Thyroid gland (tissue), 4 donors: ENCODE data around the gene MANSC1. TPM values are rescaled to one million over a fixed set of nuclear protein-coding genes. Genes with fewer than 3 reads are reported as not detected.
A peak's percentile ranks its signal among the peaks of the same experiment; 100 is the strongest.

Experiments used
- DNase-seq, 2 donors: peaks; one replicate each; pipeline ENCODE4 v3.0.0-alpha.2; 2019
- H3K27ac ChIP-seq, 3 donors: fragments of 200-600 bp; sonication (generic); 1 replicate in 2 of 3; 2 replicates in 1 of 3; pipeline ENCODE4 v1.5.1; 2016 to 2019; ENCODE audit warnings: mild to moderate bottlenecking in 1 of 3, moderate library complexity in 1 of 3
- H3K27me3 ChIP-seq: fragments of 200-600 bp; sonication (generic); one replicate; pipeline ENCODE4 v1.5.1; 2019
- H3K36me3 ChIP-seq, 2 donors: fragments of 200-600 bp; sonication (generic); one replicate each; pipeline ENCODE4 v1.5.1; 2016 to 2019
- H3K4me1 ChIP-seq, 2 donors: fragments of 200-600 bp; sonication (generic); one replicate each; pipeline ENCODE4 v1.5.1; 2017 to 2019
- H3K4me3 ChIP-seq, 3 donors: fragments of 200-600 bp; sonication (generic); replicated peaks in 1 of 3; 1 replicate in 2 of 3; 2 replicates in 1 of 3; pipeline ENCODE4 v1.5.1; 2016; ENCODE audit warnings: mild to moderate bottlenecking in 1 of 3
- H3K9me3 ChIP-seq: fragments of 200-600 bp; sonication (generic); one replicate; pipeline ENCODE4 v1.5.1; 2017
- CTCF ChIP-seq, 6 experiments: fragments of 200-600 bp in 3 of 6; fragments of 450-650 bp in 3 of 6; sonication (generic) in 3 of 6; IDR thresholded peaks; one replicate each; pipeline ENCODE4 v1.5.1; 2016 to 2019; ENCODE audit warnings: antibody characterized with exemption in 6 of 6, mild to moderate bottlenecking in 2 of 6, inconsistent platforms in 1 of 6, moderate library complexity in 1 of 6
- POLR2A ChIP-seq, 2 donors: fragments of 450-650 bp; IDR thresholded peaks; one replicate each; pipeline ENCODE4 v1.6.1; 2017; ENCODE audit warnings: antibody characterized with exemption in 2 of 2, mild to moderate bottlenecking in 2 of 2, moderate library complexity in 1 of 2
- WGBS, 2 donors: methylation state at CpG; one replicate each; pipeline ENCODE4 v1.1.5; 2017; 5-methylcytosine and 5-hydroxymethylcytosine counted together
- intact Hi-C: fragments of 100-400 bp; cut with DNase I; formaldehyde crosslinking; loops from one replicate; pipeline ENCODE4 v1.15.1; 2023
- total RNA-seq, 4 donors: library from RNA; depleted of rRNA; stranded (reverse); fragments of >200 nt; gene quantifications; one replicate each; pipeline ENCODE4 v1.2.3, GENCODE V29; 2016

The MANSC1 gene
- total RNA-seq, 4 donors from 2014 or later: 15.3 to 59.0 (median 37.5) TPM

GRCh38 chr12:12376646-12377448 lies 26.8 kb upstream of the MANSC1 start:
- H3K4me1 ChIP-seq: peaks cover 0 to 6% of the 10 kb centered on the region in 2 donors
- intact Hi-C loops: loop anchor here (5.0 kb wide), 3 partner anchors 185 to 330 kb away; partner anchors contain the start of gene DUSP16
- no peak overlapping the region for H3K4me3 ChIP-seq
- DNase-seq: peak; percentile 19 to 21
- H3K27ac ChIP-seq: no peak overlapping the region
- no peaks in the 10 kb centered on the region for H3K36me3 ChIP-seq
- H3K27me3 ChIP-seq: no peaks in the 10 kb centered on the region
- H3K9me3 ChIP-seq: no peaks in the 10 kb centered on the region
- TF ChIP-seq CTCF (IDR thresholded peaks at IDR 0.05) (peak; percentile 39 to 94 (median 68)), POLR2A (IDR thresholded peaks at IDR 0.05) (no peak)
- 76 to 78% methylated on average over 12 of the region's 12 CpGs for WGBS, 2 donors

DNA sequence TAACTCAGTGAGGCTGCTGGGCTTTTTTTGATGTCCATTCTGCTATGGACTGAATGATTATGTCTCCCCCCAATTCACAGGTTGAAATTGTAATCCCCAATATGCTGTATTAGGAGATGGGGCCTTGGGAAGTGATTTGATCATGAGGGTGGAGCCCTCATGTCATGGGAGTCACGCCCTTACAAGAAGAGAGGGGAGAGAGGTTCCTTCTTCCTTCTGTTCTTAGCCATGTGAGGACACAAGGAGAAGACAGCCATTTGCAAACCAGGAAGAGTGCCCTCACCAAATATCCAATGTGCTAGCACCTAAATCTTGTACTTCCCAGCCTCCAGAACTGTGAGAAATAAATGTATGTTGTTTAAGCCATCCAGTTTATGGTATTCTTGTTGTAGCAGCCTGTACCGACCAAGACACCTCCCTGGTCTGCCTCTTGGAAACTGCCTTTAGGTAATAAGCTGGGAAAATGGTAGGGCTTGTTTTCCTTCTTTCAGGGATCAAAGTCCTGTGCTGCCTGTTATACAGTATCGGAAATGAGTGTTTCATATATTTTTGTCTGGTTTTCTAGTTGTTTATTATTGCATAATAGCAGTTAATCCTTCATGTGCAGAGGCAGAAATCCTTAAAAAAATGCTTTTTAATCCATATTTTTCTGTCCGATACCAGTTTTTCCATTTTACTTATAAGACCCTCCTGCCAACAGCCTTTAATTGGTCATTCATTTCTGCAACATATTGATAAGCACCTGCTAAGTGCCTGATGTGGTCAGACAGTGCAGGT lies 23.1 kb upstream of the MANSC1 start:
- Histone ChIP-seq H3K4me1 (no peaks in the 10 kb centered on the region), H3K4me3 (no peak overlapping the region), H3K27ac (no peak overlapping the region), H3K9me3 (no peaks in the 10 kb centered on the region), H3K27me3 (no peaks in the 10 kb centered on the region), H3K36me3 (no peaks in the 10 kb centered on the region)
- no peak for DNase-seq
- no peak for TF ChIP-seq POLR2A (IDR thresholded peaks at IDR 0.05)
- WGBS, 2 donors: 91 to 95% methylated on average over 4 of the region's 4 CpGs
- intact Hi-C loops: no loop called here

- peaks cover 0 to 4% of the 10 kb centered on the region in 2 donors for H3K36me3 ChIP-seq
- H3K9me3 ChIP-seq: no peaks in the 10 kb centered on the region
- TF ChIP-seq CTCF (IDR thresholded peaks at IDR 0.05): no peak
- no peak for TF ChIP-seq POLR2A (IDR thresholded peaks at IDR 0.05)
- no peak overlapping the region for H3K4me3 ChIP-seq
- WGBS, 2 donors: 90 to 96% methylated on average over 4 of the region's 4 CpGs
- intact Hi-C loops: no loop called here
- no peak for DNase-seq
- H3K27me3 ChIP-seq: no peaks in the 10 kb centered on the region
- no peak overlapping the region for H3K27ac ChIP-seq
- no peaks in the 10 kb centered on the region for H3K4me1 ChIP-seq
Observed at GRCh38 chr12:12367482-12367998, 17.5 kb upstream of the MANSC1 start.

DNA sequence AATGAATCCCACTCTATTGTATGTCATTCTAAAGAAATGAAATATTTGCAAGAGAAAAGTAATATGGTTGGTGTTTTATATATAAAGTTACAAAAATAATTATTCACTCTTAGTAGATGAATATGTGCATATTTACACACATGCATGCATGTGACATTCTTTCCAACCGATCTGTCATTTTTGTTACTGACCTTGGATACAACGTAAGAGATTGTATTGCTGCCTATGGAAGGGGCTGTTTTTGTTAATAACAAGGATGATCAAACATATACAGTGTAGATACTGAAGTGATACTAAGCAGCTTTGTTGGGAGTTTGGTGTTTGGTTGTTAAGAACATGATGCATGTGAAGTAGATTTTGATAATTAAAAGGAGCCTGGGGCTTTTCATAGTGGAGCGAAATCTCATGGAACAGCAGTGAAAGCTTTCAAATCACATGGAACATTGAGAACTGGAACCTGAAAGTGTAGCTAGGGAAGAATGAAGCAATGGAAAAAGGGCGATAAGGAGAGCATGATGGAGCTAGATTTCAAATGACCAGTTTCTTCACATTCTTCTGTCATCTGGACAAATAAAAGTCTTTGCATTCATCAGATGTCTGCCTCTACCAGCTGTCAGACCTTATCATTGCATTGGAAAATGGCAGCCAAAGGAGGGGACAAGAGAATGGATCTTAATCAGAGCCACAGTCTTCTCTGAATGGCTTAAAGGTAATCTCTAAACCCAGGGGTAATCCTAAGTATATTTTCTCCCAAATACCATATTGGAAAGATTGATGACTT lies 16.8 kb upstream of the MANSC1 start:
- intact Hi-C loops: no loop called here
- DNase-seq: no peak
- 92% methylated on average over 4 of the region's 4 CpGs for WGBS, 2 donors
- no peak for TF ChIP-seq CTCF (IDR thresholded peaks at IDR 0.05)
- TF ChIP-seq POLR2A (IDR thresholded peaks at IDR 0.05): no peak
- Histone ChIP-seq H3K36me3 (peaks cover 0 to 4% of the 10 kb centered on the region in 2 donors), H3K9me3 (no peaks in the 10 kb centered on the region), H3K4me3 (no peak overlapping the region), H3K4me1 (no peaks in the 10 kb centered on the region), H3K27ac (no peak overlapping the region), H3K27me3 (no peaks in the 10 kb centered on the region)

DNA sequence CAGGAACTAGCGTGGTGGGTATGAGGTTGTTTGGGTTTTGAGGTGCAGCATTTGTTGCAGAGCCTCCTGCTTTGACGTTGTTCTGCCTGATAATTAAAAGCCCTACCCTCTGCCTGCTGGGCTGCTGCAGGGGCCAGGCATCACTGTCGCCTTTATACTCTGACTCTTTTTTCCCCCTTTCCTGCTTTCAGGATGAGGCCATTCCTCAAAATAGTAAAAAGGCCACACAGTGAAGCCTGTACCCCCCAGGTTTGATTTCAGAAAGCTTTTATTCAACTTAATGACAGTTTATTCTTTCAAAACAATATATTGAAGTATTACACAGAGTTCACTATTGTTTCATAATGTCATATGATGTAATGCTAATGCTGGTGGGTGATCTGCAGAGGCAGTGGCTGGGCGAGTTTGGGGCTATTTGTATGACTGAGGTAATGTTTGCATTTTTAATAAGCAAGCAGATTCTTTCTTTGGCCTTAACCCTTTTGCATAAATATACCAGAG lies 15.9 kb upstream of the MANSC1 start:
- Histone ChIP-seq H3K9me3 (no peaks in the 10 kb centered on the region), H3K36me3 (peaks cover 0 to 4% of the 10 kb centered on the region in 2 donors), H3K4me1 (no peaks in the 10 kb centered on the region), H3K4me3 (no peak overlapping the region), H3K27ac (no peak overlapping the region), H3K27me3 (no peaks in the 10 kb centered on the region)
- TF ChIP-seq POLR2A (IDR thresholded peaks at IDR 0.05) (no peak), CTCF (IDR thresholded peaks at IDR 0.05) (no peak)
- intact Hi-C loops: no loop called here
- 76 to 81% methylated on average over 4 of the region's 4 CpGs for WGBS, 2 donors
- DNase-seq: no peak
